ENCODE results near the gene MZT2A.
"Not testable (repeated sequence)": the region's sequence is repeated elsewhere in the genome, so short reads cannot be mapped to it uniquely, and the experiment has no call there.

MZT2A gene

GRCh38 chr2:131454914-131455313 is 37.3 kb downstream of the MZT2A start:
- DNase-seq (ENCODE audit: low read depth in 2 of 2): not testable (repeated sequence)

GRCh38 chr2:131451265-131451949 is 40.8 kb downstream of the MZT2A start:
- not testable (repeated sequence) for DNase-seq (ENCODE audit: low read depth in 2 of 2)

GRCh38 chr2:131447981-131448380 is 44.2 kb downstream of the MZT2A start:
- DNase-seq (ENCODE audit: low read depth in 2 of 2): not testable (repeated sequence)

GRCh38 chr2:131445896-131446295 is 46.3 kb downstream of the MZT2A start:
- no peak for DNase-seq (ENCODE audit: low read depth in 2 of 2)

- DNase-seq (ENCODE audit: low read depth in 2 of 2): not testable (repeated sequence)
Measured at GRCh38 chr2:131445515-131445797, 46.7 kb downstream of the MZT2A start.

- DNase-seq (ENCODE audit: low read depth in 2 of 2): not testable (repeated sequence)
Measured at GRCh38 chr2:131444736-131445514, 47.3 kb downstream of the MZT2A start.

- DNase-seq (ENCODE audit: low read depth in 2 of 2): not testable (repeated sequence)
Measured at GRCh38 chr2:131440742-131441468, 51.3 kb downstream of the MZT2A start.
